A549 (cell line): Measurements from ENCODE around the gene DYRK3. TPM values are rescaled to one million over a fixed set of nuclear protein-coding genes. Genes with fewer than 3 reads are reported as not detected.

Source experiments
- ATAC-seq, 2 experiments: fragments of 200-7000 bp in 1 of 2; fragments of >200 bp in 1 of 2; cut with Nextera tagmentation in 1 of 2; cut with Tn5 transposase in 1 of 2; 3 replicates each; pipeline versions ENCODE4 v1.8.0 to v1.9.1; 2018 to 2020; ENCODE audit warnings: mild to moderate bottlenecking in 1 of 2, moderate library complexity in 1 of 2
- CTCF ChIA-PET: fragments of 300-600 bp; sonication (Branson Sonifier 250); formaldehyde crosslinking; extraction: SDS; loops from one replicate; lab custom pipeline; 2021; ENCODE audit warnings: antibody characterized with exemption, inconsistent platforms; lab: Yijun Ruan, JAX
- POLR2A ChIA-PET: fragments of 350-600 bp; formaldehyde crosslinking; extraction: SDS; loops from one replicate; lab custom pipeline; 2021; ENCODE audit warnings: antibody characterized with exemption, inconsistent platforms; lab: Yijun Ruan, JAX
- DNase-seq, 2 experiments: peaks; one replicate each; pipeline versions ENCODE4 v3.0.0 to v3.0.0-alpha.2; 2011 to 2016; ENCODE audit warnings: low read depth in 1 of 2, low spot score in 1 of 2
- FAIRE-seq: peaks from 2 replicates; lab custom pipeline; 2011; peaks lifted over from hg19 to GRCh38; lab: Jason Lieb, UNC
- H3K27ac ChIP-seq, 2 experiments: fragments of >200 bp; sonication (Bioruptor Twin); formaldehyde crosslinking; 3 replicates each; pipeline ENCODE4 v1.5.1; 2016 to 2017
- H3K4me1 ChIP-seq: fragments of >200 bp; sonication (Bioruptor Twin); formaldehyde crosslinking; 3 replicates; pipeline ENCODE4 v1.6.1; 2016
- H3K4me2 ChIP-seq: fragments of >200 bp; sonication (Bioruptor Twin); formaldehyde crosslinking; 3 replicates; pipeline ENCODE4 v1.6.1; 2016
- H3K4me3 ChIP-seq: fragments of >200 bp; sonication (Bioruptor Twin); formaldehyde crosslinking; 3 replicates; pipeline ENCODE4 v1.5.1; 2016
- H3K9me3 ChIP-seq: fragments of >200 bp; sonication (Bioruptor Twin); formaldehyde crosslinking; 3 replicates; pipeline ENCODE4 v1.6.1; 2016
- BHLHE40 ChIP-seq: IDR thresholded peaks from 2 replicates; pipeline ENCODE4 v1.6.1; 2012; ENCODE audit warnings: low read depth, low read length, inconsistent platforms
- ESRRA ChIP-seq: fragments of 150-350 bp; IDR thresholded peaks from 2 replicates; pipeline ENCODE4 v1.6.1; 2014; ENCODE audit warnings: mild to moderate bottlenecking, low read length, borderline replicate concordance
- FOSL2 ChIP-seq, 2 experiments: fragments of 450-650 bp in 1 of 2; fragments of >200 bp in 1 of 2; sonication (Bioruptor Twin) in 1 of 2; formaldehyde crosslinking; IDR thresholded peaks; 2 replicates each; pipeline versions ENCODE4 v1.5.0 to v1.6.1; 2016 to 2020; ENCODE audit warnings: mild to moderate bottlenecking in 1 of 2, moderate library complexity in 1 of 2
- HOXB5 ChIP-seq: fragments of 250-450 bp; sonication (Bioruptor Pico); IDR thresholded peaks from 2 replicates; pipeline ENCODE4 v1.5.0; 2020; ENCODE audit warnings: mild to moderate bottlenecking, moderate library complexity
- KDM5A ChIP-seq: fragments of 200-600 bp; sonication (generic); IDR thresholded peaks from 2 replicates; pipeline ENCODE4 v1.6.1; 2016; ENCODE audit warnings: antibody characterized with exemption, mild to moderate bottlenecking
- MAZ ChIP-seq: fragments of 150-350 bp; IDR thresholded peaks from 2 replicates; pipeline ENCODE4 v1.6.1; 2014; ENCODE audit warnings: antibody characterized with exemption, low read depth, low read length, borderline replicate concordance
- MYC ChIP-seq: IDR thresholded peaks from 2 replicates; pipeline ENCODE4 v1.6.1; 2012; ENCODE audit warnings: mild to moderate bottlenecking, inconsistent platforms, low read length, improper control_type of control experiment, borderline replicate concordance
- NR3C1 ChIP-seq: fragments of >200 bp; sonication (Bioruptor Twin); formaldehyde crosslinking; IDR thresholded peaks from 3 replicates; pipeline ENCODE4 v1.6.1; 2017
- POLR2AphosphoS2 ChIP-seq: conservative IDR thresholded peaks from 2 replicates; pipeline ENCODE4 v1.6.1; 2012; ENCODE audit warnings: low read length, improper control_type of control experiment, inconsistent platforms
- RCOR1 ChIP-seq: fragments of 150-350 bp; IDR thresholded peaks from 2 replicates; pipeline ENCODE4 v1.6.1; 2014; ENCODE audit warnings: antibody characterized with exemption, low read length, low read depth
- SMC3 ChIP-seq: fragments of >200 bp; sonication (Bioruptor Twin); formaldehyde crosslinking; IDR thresholded peaks from 3 replicates; pipeline ENCODE4 v1.6.1; 2018; ENCODE audit warnings: inconsistent platforms
- ZFP36 ChIP-seq: fragments of 450-650 bp; IDR thresholded peaks from 2 replicates; pipeline ENCODE4 v1.6.1; 2014; ENCODE audit warnings: borderline replicate concordance; ENCODE audit not compliant: partially characterized antibody
- ZNF302 ChIP-seq: fragments of 250-450 bp; sonication (Bioruptor Pico); IDR thresholded peaks from 2 replicates; pipeline ENCODE4 v1.9.0; 2021; ENCODE audit warnings: inconsistent platforms, mild to moderate bottlenecking, moderate library complexity
- WGBS: methylation state at CpG from one replicate; pipeline ENCODE4 v1.1.6; 2017; ENCODE audit errors: missing lambda C conversion rate; 5-methylcytosine and 5-hydroxymethylcytosine counted together
- polyA plus RNA-seq, 4 experiments: library from polyadenylated mRNA; depleted of rRNA in 3 of 4; stranded (reverse); fragments of >200 nt; fragmentation: RNase III in 1 of 4; extraction: RNeasy Plus Mini Kit Qiagen cat#74134 plus additional on column Dnase treatment in 1 of 4; gene quantifications; 2 replicates in 3 of 4; 3 replicates in 1 of 4; pipeline ENCODE4 v1.2.3, GENCODE V29; 2011 to 2017
- TF ChIP-seq, protein P1 (sequence below): fragments of 150-350 bp; IDR thresholded peaks from 2 replicates; pipeline ENCODE4 v1.6.1; 2014; ENCODE audit warnings: low read depth, mild to moderate bottlenecking, low read length
- TF ChIP-seq, protein P2 (sequence below): fragments of 200-600 bp; sonication (generic); IDR thresholded peaks from 2 replicates; pipeline ENCODE4 v1.6.1; 2016; ENCODE audit warnings: antibody characterized with exemption, mild to moderate bottlenecking, moderate library complexity
- TF ChIP-seq, protein P3 (sequence below): IDR thresholded peaks from 2 replicates; pipeline ENCODE4 v1.6.1; 2012
- TF ChIP-seq, protein P4 (sequence below): fragments of >200 bp; sonication (Bioruptor Twin); formaldehyde crosslinking; IDR thresholded peaks from 3 replicates; pipeline ENCODE4 v1.5.1; 2016

The DYRK3 gene
- polyA plus RNA-seq, 2 of the 4 experiments (the other 2 are of a cell fraction) = 7.3 to 8.7 TPM

DNA sequence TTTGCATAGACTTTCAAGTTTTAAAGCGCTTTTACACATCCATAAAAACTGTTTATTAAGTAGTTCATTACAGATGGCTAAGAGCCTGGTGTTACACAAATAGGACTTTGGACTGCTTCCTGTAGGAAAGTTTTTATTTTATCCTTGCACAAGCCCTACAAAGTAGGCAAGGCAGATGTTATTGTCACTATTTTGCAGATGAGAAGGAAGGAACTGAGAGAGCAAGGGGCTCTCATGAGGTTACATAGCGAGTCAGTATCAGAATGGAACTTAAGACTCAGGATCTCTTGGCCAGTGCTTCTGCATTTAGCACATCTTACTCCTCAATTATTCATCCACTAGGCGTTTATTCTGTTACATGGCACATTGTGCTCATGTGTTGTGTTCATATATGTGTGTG is 46.8 kb downstream of the DYRK3 start:
- Histone ChIP-seq H3K4me1 (peaks cover 12% of the 10 kb centered on the region), H3K4me3 (no peak overlapping the region), H3K27ac (no peak overlapping the region), H3K9me3 (no peaks in the 10 kb centered on the region), H3K4me2 (no peak overlapping the region)
- no peak for DNase-seq
- FAIRE-seq = no peak
- CTCF ChIA-PET = interaction anchor here (0.6 to 2.6 kb wide), 5 partner anchors 13 to 300 kb away, joined by 3 to 18 read pairs (median 4); partner anchors contain the start of gene EIF2D
- POLR2A ChIA-PET = interaction anchor here (0.9 kb wide), 1 partner anchor 70 kb away, joined by 3 read pairs; the partner anchor contains the start of gene EIF2D
- ATAC-seq = no peak
- 66% methylated on average over 3 of the region's 3 CpGs for WGBS
- no peak for TF ChIP-seq ZFP36
- no peak for TF ChIP-seq KDM5A
- no peak for TF ChIP-seq FOSL2 (IDR thresholded peaks at IDR 0.05)
- no peak for TF ChIP-seq FOSL2 (CRISPR knock-in tag; IDR thresholded peaks at IDR 0.05)
- no peak for TF ChIP-seq RCOR1
- TF ChIP-seq, protein P1, sequence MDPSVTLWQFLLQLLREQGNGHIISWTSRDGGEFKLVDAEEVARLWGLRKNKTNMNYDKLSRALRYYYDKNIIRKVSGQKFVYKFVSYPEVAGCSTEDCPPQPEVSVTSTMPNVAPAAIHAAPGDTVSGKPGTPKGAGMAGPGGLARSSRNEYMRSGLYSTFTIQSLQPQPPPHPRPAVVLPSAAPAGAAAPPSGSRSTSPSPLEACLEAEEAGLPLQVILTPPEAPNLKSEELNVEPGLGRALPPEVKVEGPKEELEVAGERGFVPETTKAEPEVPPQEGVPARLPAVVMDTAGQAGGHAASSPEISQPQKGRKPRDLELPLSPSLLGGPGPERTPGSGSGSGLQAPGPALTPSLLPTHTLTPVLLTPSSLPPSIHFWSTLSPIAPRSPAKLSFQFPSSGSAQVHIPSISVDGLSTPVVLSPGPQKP = no peak
- TF ChIP-seq MYC = no peak
- TF ChIP-seq, protein P2, sequence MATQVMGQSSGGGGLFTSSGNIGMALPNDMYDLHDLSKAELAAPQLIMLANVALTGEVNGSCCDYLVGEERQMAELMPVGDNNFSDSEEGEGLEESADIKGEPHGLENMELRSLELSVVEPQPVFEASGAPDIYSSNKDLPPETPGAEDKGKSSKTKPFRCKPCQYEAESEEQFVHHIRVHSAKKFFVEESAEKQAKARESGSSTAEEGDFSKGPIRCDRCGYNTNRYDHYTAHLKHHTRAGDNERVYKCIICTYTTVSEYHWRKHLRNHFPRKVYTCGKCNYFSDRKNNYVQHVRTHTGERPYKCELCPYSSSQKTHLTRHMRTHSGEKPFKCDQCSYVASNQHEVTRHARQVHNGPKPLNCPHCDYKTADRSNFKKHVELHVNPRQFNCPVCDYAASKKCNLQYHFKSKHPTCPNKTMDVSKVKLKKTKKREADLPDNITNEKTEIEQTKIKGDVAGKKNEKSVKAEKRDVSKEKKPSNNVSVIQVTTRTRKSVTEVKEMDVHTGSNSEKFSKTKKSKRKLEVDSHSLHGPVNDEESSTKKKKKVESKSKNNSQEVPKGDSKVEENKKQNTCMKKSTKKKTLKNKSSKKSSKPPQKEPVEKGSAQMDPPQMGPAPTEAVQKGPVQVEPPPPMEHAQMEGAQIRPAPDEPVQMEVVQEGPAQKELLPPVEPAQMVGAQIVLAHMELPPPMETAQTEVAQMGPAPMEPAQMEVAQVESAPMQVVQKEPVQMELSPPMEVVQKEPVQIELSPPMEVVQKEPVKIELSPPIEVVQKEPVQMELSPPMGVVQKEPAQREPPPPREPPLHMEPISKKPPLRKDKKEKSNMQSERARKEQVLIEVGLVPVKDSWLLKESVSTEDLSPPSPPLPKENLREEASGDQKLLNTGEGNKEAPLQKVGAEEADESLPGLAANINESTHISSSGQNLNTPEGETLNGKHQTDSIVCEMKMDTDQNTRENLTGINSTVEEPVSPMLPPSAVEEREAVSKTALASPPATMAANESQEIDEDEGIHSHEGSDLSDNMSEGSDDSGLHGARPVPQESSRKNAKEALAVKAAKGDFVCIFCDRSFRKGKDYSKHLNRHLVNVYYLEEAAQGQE = no peak
- TF ChIP-seq SMC3 = no peak

DNA sequence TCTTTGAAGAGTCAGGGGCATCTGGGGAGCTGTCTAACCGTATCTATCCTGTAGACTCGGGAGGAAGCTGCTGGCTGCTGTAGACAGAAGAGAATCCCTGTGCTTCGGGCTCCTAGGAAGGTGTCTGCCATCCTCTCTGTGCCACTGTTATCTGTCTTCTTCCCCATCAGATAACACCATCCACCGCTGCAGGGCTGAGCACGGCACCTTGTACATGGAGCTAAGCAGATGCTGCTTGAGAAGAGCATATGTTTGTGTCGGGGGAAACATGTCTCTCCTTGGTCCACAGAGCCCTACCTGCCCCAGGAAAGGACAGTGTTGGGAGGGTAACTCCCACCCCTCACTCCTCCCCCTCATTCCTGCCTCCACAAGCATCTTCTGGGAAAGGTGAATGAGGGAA is 48.0 kb downstream of the DYRK3 start:
- POLR2A ChIA-PET = interaction anchor here (1.6 kb wide), 1 partner anchor 9 kb away, joined by 17 read pairs; no protein-coding TSS in a partner anchor
- Histone ChIP-seq H3K27ac (no peak overlapping the region), H3K4me2 (no peak overlapping the region), H3K9me3 (no peaks in the 10 kb centered on the region), H3K4me3 (no peak overlapping the region), H3K4me1 (peaks cover 24% of the 10 kb centered on the region)
- FAIRE-seq (no peak), ATAC-seq (no peak), DNase-seq (no peak)
- TF ChIP-seq ZNF302 (CRISPR knock-in tag) (no peak), ESRRA (no peak), POLR2AphosphoS2 (no peak), MYC (no peak), NR3C1 (no peak), RCOR1 (no peak), BHLHE40 (no peak), SMC3 (no peak), MAZ (no peak), HOXB5 (CRISPR knock-in tag) (no peak)
- TF ChIP-seq, protein P3, sequence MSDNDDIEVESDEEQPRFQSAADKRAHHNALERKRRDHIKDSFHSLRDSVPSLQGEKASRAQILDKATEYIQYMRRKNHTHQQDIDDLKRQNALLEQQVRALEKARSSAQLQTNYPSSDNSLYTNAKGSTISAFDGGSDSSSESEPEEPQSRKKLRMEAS = no peak
- TF ChIP-seq, protein P4, sequence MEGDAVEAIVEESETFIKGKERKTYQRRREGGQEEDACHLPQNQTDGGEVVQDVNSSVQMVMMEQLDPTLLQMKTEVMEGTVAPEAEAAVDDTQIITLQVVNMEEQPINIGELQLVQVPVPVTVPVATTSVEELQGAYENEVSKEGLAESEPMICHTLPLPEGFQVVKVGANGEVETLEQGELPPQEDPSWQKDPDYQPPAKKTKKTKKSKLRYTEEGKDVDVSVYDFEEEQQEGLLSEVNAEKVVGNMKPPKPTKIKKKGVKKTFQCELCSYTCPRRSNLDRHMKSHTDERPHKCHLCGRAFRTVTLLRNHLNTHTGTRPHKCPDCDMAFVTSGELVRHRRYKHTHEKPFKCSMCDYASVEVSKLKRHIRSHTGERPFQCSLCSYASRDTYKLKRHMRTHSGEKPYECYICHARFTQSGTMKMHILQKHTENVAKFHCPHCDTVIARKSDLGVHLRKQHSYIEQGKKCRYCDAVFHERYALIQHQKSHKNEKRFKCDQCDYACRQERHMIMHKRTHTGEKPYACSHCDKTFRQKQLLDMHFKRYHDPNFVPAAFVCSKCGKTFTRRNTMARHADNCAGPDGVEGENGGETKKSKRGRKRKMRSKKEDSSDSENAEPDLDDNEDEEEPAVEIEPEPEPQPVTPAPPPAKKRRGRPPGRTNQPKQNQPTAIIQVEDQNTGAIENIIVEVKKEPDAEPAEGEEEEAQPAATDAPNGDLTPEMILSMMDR = no peak
- TF ChIP-seq, protein P1 = no peak
- 77% methylated on average over 6 of the region's 6 CpGs for WGBS
- CTCF ChIA-PET = interaction anchor here (0.8 to 2.6 kb wide), 5 partner anchors 14 to 300 kb away, joined by 3 to 18 read pairs (median 4); no protein-coding TSS in a partner anchor
